Measurements from ENCODE around the gene SACS.

- no peak for TF ChIP-seq CTCF (IDR thresholded peaks at IDR 0.05)
- TF ChIP-seq EP300 (IDR thresholded peaks at IDR 0.05) = no peak
- TF ChIP-seq POLR2A (IDR thresholded peaks at IDR 0.05) = no peak
Measured at GRCh38 chr13:23450340-23451046, 17.0 kb upstream of the SACS start.

All from gastroesophageal sphincter (tissue), 3 donors.